8988T (cell line): ENCODE results near the gene SMAD7.
"Not testable (repeated sequence)": the region's sequence is repeated elsewhere in the genome, so short reads cannot be mapped to it uniquely, and the experiment has no call there.

Experiments used
- DNase-seq: peaks from one replicate; pipeline ENCODE4 v3.0.0; 2011

SMAD7 gene

DNA sequence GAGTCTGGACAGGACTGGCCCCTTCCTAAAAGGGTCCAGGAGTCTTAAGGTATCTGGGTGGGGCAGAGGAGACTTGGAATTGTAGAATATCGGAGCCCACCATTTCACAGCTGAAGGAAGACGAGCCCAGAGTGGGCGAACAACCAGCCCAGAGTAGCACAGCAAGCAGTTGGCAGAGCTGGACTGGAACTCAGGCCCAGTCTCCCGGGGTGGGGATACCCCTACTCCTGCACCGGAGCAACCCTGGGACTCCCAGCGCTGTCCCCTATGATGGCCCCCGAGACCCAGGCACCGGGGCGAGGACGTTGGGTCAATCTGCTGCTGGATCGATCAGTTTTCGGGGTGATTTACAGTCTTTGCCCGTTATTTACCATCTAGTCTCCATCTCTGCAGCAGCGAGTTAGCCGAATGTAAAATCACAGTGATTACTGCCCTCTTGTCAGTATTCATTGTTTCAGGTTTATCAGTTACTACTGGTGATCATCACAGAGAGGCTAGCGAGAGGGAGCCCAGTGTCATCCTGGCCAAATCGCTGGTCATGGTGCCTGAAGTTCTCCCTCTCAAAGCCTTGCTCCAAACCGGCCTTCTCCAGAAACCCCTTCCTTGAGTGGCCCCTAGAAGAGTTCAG lies 75.3 kb downstream of the SMAD7 start:
- DNase-seq, result no peak

- DNase-seq, result no peak
Measured at GRCh38 chr18:48874701-48875162, 76.0 kb downstream of the SMAD7 start.

- no peak for DNase-seq
Measured at GRCh38 chr18:48874233-48874632, 76.5 kb downstream of the SMAD7 start.

GRCh38 chr18:48872234-48873145 lies 78.3 kb downstream of the SMAD7 start:
- DNase-seq, result no peak

DNA sequence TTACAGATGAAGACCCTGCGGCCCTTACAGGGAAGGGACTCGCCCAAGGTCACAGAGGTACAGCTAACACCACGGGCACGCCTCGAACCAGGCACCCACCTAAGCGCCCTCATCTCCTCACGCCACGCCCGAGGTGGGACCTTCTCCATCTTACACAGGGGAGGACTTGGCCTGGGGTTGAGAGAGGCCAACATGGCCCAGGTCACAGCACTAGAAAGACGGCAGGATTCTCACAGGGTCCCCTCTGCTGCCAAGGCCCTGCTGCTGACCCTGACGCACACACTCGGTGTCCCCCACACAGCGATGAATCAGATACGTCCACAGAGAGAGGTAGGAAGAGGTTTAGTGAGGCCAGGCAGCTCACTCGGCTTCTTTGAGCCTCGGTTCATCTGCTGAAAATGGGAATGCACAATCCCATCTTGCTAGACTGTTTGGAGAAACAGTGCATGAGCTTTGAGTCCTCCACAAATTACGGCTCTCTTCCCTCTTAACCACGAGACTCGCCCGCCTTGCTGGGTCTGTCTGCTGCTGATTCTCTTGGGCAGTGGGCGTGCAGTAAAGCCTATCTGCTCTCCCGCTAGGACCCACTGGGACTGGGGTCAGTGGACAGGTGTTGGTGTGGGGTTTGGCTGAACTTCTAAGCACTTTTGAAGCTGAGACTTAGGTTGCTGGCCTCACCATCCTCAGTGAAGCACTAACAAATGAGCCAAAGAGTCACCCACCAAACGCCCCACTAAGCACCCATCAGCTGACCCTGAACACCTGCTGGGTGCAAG lies 79.2 kb downstream of the SMAD7 start:
- no peak for DNase-seq

- DNase-seq, result not testable (repeated sequence)
Measured at GRCh38 chr18:48870926-48871325, 79.8 kb downstream of the SMAD7 start.
